OCI-M1 (cell line): ENCODE measurements around the gene DYNLT1.
"Not testable (repeated sequence)": the region's sequence is repeated elsewhere in the genome, so short reads cannot be mapped to it uniquely, and the experiment has no call there.

Source experiments
- DNase-seq: peaks from one replicate; lab custom pipeline; 2025; lab: John Stamatoyannopoulos, UW

The DYNLT1 gene

GRCh38 chr6:158639056-158639455 is 5.5 kb downstream of the DYNLT1 start:
- DNase-seq, result no peak

- no peak for DNase-seq
Measured at GRCh38 chr6:158638324-158638854, 6.2 kb downstream of the DYNLT1 start.

- DNase-seq, result no peak
Measured at GRCh38 chr6:158636778-158637177, 7.8 kb downstream of the DYNLT1 start.

GRCh38 chr6:158635427-158636073 is 9.0 kb downstream of the DYNLT1 start:
- DNase-seq, result no peak

GRCh38 chr6:158634695-158635426 is 9.7 kb downstream of the DYNLT1 start:
- no peak for DNase-seq

- no peak for DNase-seq
Measured at GRCh38 chr6:158633127-158633526, 11.4 kb downstream of the DYNLT1 start.

- not testable (repeated sequence) for DNase-seq
Measured at GRCh38 chr6:158632538-158633119, 11.9 kb downstream of the DYNLT1 start.

GRCh38 chr6:158631678-158632537 is 12.6 kb downstream of the DYNLT1 start:
- DNase-seq, result peak; percentile 96

GRCh38 chr6:158630938-158631616 is 13.5 kb downstream of the DYNLT1 start:
- DNase-seq, result no peak

- no peak for DNase-seq
Measured at GRCh38 chr6:158629367-158630221, 14.9 kb downstream of the DYNLT1 start.

- DNase-seq, result no peak
Measured at GRCh38 chr6:158628542-158628941, 16.0 kb downstream of the DYNLT1 start.

- DNase-seq, result no peak
Measured at GRCh38 chr6:158627940-158628211, 16.7 kb downstream of the DYNLT1 start.

GRCh38 chr6:158627168-158627939 is 17.2 kb downstream of the DYNLT1 start:
- no peak for DNase-seq

GRCh38 chr6:158626360-158627167 is 18.0 kb downstream of the DYNLT1 start:
- DNase-seq, result no peak

- DNase-seq, result no peak
Measured at GRCh38 chr6:158625881-158626305, 18.6 kb downstream of the DYNLT1 start.

GRCh38 chr6:158624684-158625682 is 19.6 kb downstream of the DYNLT1 start:
- DNase-seq, result no peak

- no peak for DNase-seq
Measured at GRCh38 chr6:158622545-158623190, 21.9 kb downstream of the DYNLT1 start.
